Kasumi-1 (cell line): Measurements from ENCODE around the gene NTN4.
"Not testable (repeated sequence)": the region's sequence is repeated elsewhere in the genome, so short reads cannot be mapped to it uniquely, and the experiment has no call there.

Source experiments
- DNase-seq, 2 experiments: peaks; one replicate each; lab custom pipeline; 2025; lab: John Stamatoyannopoulos, UW

The NTN4 gene

GRCh38 chr12:95790033-95790916 lies at the start of gene NTN4:
Gene NTN4 (minus strand): TSS chr12:95790764. CDS start chr12:95790309, 455 bp downstream.
- DNase-seq = no peak

- peak; percentile 13 to 24 for DNase-seq
These were observed 47.6 kb upstream of the NTN4 start for GRCh38 chr12:95838125-95838524.

- no peak for DNase-seq
These were observed 46.9 kb upstream of the NTN4 start for GRCh38 chr12:95837240-95838038.

GRCh38 chr12:95836630-95837239 lies 46.2 kb upstream of the NTN4 start:
- DNase-seq = no peak

GRCh38 chr12:95836185-95836609 lies 45.6 kb upstream of the NTN4 start:
- DNase-seq = no peak

- DNase-seq = no peak
These were observed 44.0 kb upstream of the NTN4 start for GRCh38 chr12:95834572-95834971.

- DNase-seq = no peak
These were observed 39.9 kb upstream of the NTN4 start for GRCh38 chr12:95830335-95831089.

GRCh38 chr12:95829395-95829794 lies 38.8 kb upstream of the NTN4 start:
- no peak for DNase-seq

GRCh38 chr12:95820096-95820703 lies 29.6 kb upstream of the NTN4 start:
- DNase-seq = peak; percentile 7 to 51

- DNase-seq = peak; percentile 70 to 82
These were observed 25.2 kb upstream of the NTN4 start for GRCh38 chr12:95815632-95816212.

GRCh38 chr12:95812155-95812554 lies 21.6 kb upstream of the NTN4 start:
- not testable (repeated sequence) for DNase-seq

- no peak for DNase-seq
These were observed 19.8 kb upstream of the NTN4 start for GRCh38 chr12:95810411-95810810.

GRCh38 chr12:95809000-95809680 lies 18.6 kb upstream of the NTN4 start:
- DNase-seq = no peak

- DNase-seq = no peak
These were observed 17.6 kb upstream of the NTN4 start for GRCh38 chr12:95808146-95808545.

GRCh38 chr12:95805864-95806671 lies 15.5 kb upstream of the NTN4 start:
- no peak for DNase-seq

GRCh38 chr12:95804291-95804690 lies 13.7 kb upstream of the NTN4 start:
- DNase-seq = no peak

- no peak for DNase-seq
These were observed 13.3 kb upstream of the NTN4 start for GRCh38 chr12:95803817-95804216.

- no peak for DNase-seq
These were observed 12.1 kb upstream of the NTN4 start for GRCh38 chr12:95802482-95803270.

- no peak for DNase-seq
These were observed 6.4 kb upstream of the NTN4 start for GRCh38 chr12:95796982-95797289.
